Activated naive CD8-positive, alpha-beta T cell treated with anti-CD3 and anti-CD28 coated beads for 36 hours (primary cell): ENCODE measurements around the gene STK25. TPM values are rescaled to one million over a fixed set of nuclear protein-coding genes. Genes with fewer than 3 reads are reported as not detected.
A peak's percentile ranks its signal among the peaks of the same experiment; 100 is the strongest.
"Not testable (repeated sequence)": the region's sequence is repeated elsewhere in the genome, so short reads cannot be mapped to it uniquely, and the experiment has no call there.

Experiments used
- DNase-seq: peaks from one replicate; pipeline ENCODE4 v3.0.0; 2021
- H3K27ac Mint-ChIP-seq: one replicate; pipeline ENCODE4 v1.8.0; 2022; ENCODE audit warnings: mild to moderate bottlenecking, moderate library complexity, mixed read lengths
- H3K27me3 Mint-ChIP-seq: one replicate; pipeline ENCODE4 v1.8.0; 2022; ENCODE audit warnings: mild to moderate bottlenecking, mixed read lengths
- H3K36me3 Mint-ChIP-seq: one replicate; pipeline ENCODE4 v1.8.0; 2021; ENCODE audit warnings: mild to moderate bottlenecking, mixed read lengths
- H3K4me1 Mint-ChIP-seq: one replicate; pipeline ENCODE4 v1.8.0; 2021; ENCODE audit warnings: mixed read lengths
- H3K4me3 Mint-ChIP-seq: one replicate; pipeline ENCODE4 v1.8.0; 2022; ENCODE audit warnings: mild to moderate bottlenecking, moderate library complexity, mixed read lengths
- H3K9me3 Mint-ChIP-seq: one replicate; pipeline ENCODE4 v1.8.0; 2022; ENCODE audit warnings: mixed read lengths
- total RNA-seq, 2 experiments: library from RNA; stranded (reverse); gene quantifications; one replicate each; pipeline ENCODE4 v1.2.3, GENCODE V29; 2021

STK25 gene
- total RNA-seq, 2 experiments from 2014 or later = 86.2 to 87.7 TPM

DNA sequence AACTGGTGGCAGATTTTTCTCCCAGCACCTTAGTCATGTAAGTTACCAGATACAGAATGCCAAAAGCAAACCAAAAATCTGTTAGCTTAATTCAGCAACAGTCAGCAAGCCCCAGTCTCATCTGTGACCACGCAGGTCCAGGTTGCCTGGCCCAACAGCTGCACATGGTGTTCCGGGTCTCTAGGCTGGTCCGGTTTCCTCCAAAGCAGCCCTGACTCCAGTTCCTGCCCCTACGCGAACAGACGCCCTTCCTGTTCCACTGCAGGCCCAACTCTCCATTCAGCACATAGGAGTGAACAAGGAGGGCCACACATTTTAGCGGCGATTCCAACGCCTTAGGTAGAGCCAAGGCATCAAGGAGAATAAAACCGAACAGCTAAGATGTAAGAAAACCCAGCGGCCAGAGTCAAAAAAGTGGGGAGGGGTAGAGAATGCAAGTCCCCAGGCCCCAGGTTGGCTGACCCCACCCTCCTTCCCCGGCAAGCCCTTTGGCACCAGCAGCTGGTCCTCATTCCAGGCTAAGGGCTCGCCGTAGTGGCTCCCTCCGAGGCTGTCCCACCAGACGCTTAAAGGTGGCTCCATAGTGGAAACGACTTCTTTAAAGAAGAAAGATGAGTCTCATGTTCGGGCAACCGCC lies 1.5 kb downstream of the STK25 start:
- DNase-seq = no peak
- Mint-ChIP-seq H3K4me3 (peak overlapping the region; percentile 87), H3K27me3 (no peaks in the 10 kb centered on the region), H3K27ac (peak overlapping the region; percentile 67), H3K36me3 (no peaks in the 10 kb centered on the region), H3K9me3 (no peaks in the 10 kb centered on the region), H3K4me1 (peaks cover 14% of the 10 kb centered on the region)

DNA sequence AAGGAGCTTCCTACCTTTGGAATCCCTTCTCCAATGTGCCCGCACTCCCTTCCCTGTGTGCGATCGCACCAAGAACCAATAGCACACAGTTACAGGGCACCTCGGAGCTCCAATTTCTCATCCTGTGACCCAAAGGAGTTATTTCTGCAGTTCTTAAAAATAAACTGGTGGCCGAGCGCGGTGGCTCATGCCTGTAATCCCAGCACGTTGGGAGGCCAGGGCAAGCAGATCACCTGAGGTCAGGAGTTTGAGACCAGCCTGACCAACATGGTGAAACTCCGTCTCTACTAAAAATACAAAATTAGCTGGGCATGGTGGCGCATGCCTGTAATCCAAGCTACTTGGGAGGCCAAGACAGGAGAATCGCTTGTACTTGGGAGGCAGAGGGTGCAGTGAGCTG lies 2.1 kb downstream of the STK25 start:
- DNase-seq, H3K27me3 Mint-ChIP-seq, H3K27ac Mint-ChIP-seq, H3K36me3 Mint-ChIP-seq, H3K9me3 Mint-ChIP-seq, H3K4me3 Mint-ChIP-seq: not testable (repeated sequence)
- peaks cover 14% of the 10 kb centered on the region for H3K4me1 Mint-ChIP-seq

DNA sequence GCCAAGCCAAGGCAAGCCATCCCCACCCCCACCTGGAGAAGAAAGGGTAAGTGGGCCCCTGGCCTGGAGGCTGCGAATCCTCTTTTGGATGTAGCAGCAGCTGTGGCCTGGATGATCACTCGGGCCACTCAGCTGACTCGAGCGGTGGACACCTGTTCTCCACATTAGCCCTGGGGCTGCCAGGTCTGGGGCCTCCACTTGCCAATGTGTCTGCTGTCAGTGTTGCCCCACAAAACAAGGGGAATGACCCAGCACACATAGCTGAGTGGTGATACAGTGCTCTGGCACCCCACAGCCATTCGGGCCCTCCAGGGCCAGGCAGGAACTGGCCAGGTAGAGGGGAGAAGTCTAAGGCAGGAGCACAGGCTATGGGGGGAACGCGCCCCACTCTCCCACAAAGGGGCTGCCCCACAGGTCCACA lies 2.6 kb downstream of the STK25 start:
- H3K27me3 Mint-ChIP-seq = no peaks in the 10 kb centered on the region
- H3K36me3 Mint-ChIP-seq = no peaks in the 10 kb centered on the region
- H3K9me3 Mint-ChIP-seq = no peaks in the 10 kb centered on the region
- no peak overlapping the region for H3K27ac Mint-ChIP-seq
- DNase-seq = no peak
- no peak overlapping the region for H3K4me3 Mint-ChIP-seq
- peaks cover 14% of the 10 kb centered on the region for H3K4me1 Mint-ChIP-seq

DNA sequence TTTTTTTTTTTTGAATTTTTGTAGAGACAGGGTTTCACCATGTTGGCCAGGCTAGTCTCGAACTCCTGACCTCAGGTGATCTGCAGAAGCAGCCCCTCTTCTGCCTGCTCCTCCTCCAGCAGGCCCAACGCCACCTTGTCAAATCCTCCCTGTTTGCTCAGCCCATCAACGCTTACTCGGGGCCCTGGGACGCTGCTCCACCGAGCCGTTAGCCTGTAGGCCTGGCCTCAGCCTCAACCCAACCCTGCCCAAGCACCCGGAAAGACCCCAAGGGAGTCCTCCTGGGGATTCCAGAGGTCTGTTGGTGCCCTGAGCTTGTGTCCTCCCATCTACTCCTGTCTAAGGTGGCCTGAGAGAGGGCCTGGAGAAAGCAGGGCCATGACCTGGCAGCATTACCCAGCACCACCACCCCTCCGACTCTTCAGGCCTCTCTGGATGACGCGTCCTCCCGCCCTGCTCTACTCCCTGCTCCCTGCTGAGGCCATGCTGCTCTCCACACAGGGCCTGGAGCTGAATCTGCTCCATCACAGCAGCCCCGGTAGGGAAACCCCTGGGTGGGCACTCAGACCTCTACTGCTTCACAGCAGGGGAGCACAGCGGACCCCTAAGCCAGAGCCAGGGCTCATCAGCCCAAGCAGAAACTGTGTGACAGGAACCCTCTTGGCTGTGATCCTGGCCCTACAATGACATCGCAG lies 3.2 kb downstream of the STK25 start:
- H3K4me3 Mint-ChIP-seq = no peak overlapping the region
- peaks cover 14% of the 10 kb centered on the region for H3K4me1 Mint-ChIP-seq
- no peak overlapping the region for H3K27ac Mint-ChIP-seq

DNA sequence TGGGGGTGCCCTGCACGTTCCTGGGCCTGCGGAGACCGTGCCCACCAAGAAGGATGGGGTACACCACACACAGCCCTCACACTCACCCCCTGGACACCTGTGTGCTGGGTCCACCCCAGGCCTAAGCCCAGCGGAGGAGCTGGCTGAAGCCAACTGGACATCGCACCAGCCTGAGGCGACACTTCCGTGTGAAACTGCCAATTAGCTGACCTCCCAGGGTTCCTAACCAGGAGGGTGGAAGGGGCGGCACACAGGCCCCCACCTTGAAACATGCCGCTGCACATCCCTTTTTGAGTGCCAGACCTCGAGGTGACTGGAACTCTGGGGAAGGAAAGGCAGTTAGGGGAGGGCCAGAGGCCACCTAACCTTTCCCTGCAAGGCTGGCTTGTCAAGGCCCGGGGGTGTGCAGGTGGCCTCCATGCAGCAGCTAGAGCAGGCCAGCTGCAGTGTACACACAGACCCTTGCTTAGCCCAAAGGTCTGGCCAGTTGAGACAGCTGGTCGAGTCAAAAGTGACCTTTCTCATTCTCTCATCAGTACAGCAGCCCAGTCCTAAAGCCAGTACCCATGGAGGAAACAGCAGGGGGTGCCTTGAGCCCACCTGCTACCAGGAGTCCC lies 4.5 kb downstream of the STK25 start:
- Mint-ChIP-seq H3K27ac (no peak overlapping the region), H3K36me3 (no peaks in the 10 kb centered on the region), H3K27me3 (no peaks in the 10 kb centered on the region), H3K4me3 (no peak overlapping the region), H3K9me3 (no peaks in the 10 kb centered on the region), H3K4me1 (peaks cover 8% of the 10 kb centered on the region)
- DNase-seq = no peak

More for the DNA sequence above, 3.2 kb downstream of the STK25 start:
- Mint-ChIP-seq H3K27me3 (no peaks in the 10 kb centered on the region), H3K36me3 (no peaks in the 10 kb centered on the region), H3K9me3 (no peaks in the 10 kb centered on the region)
- DNase-seq = no peak

DNA sequence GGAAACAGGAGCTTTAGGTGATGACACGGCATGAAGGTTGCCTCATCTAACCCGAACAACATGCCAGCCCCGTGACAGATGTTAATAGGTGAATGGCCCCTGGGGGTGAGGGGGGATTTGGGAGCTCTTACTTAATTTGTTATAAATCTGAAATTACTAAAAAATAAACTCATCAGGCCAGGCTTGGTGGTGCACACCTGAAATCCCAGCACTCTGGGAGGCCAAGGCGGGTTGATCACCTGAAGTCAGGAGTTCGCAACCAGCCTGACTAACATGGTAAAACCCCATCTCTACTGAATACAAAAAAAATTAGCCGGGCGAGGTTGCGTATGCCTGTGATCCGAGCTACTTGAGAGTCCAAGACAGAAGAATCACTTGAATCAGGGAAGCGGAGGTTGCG lies 6.1 kb downstream of the STK25 start:
- Mint-ChIP-seq H3K27ac (no peak overlapping the region), H3K36me3 (no peaks in the 10 kb centered on the region), H3K4me3 (no peak overlapping the region), H3K9me3 (no peaks in the 10 kb centered on the region), H3K27me3 (no peaks in the 10 kb centered on the region), H3K4me1 (peaks cover 4% of the 10 kb centered on the region)
- no peak for DNase-seq

DNA sequence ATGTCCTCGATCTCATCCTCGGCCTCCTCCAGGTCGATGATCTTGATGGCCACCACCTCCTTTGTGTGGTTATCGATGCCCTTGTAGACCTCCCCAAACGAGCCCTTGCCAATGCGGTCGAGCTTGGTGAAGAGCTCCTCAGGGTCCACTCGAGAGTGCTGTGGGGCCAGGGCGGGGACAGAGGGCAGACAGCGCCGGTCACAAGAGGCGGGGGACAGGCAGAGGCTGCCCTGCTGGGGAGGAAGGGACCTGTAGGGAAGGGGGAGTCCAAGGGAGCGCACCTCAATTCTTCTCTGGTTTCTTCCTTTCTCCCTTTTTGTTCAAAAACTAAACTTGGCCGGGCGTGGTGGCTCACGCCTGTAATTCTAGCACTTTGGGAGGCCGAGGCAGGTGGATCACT lies 6.8 kb downstream of the STK25 start:
- Mint-ChIP-seq H3K4me3 (no peak overlapping the region), H3K4me1 (no peaks in the 10 kb centered on the region), H3K36me3 (no peaks in the 10 kb centered on the region), H3K27me3 (no peaks in the 10 kb centered on the region), H3K9me3 (no peaks in the 10 kb centered on the region), H3K27ac (no peak overlapping the region)
- no peak for DNase-seq

DNA sequence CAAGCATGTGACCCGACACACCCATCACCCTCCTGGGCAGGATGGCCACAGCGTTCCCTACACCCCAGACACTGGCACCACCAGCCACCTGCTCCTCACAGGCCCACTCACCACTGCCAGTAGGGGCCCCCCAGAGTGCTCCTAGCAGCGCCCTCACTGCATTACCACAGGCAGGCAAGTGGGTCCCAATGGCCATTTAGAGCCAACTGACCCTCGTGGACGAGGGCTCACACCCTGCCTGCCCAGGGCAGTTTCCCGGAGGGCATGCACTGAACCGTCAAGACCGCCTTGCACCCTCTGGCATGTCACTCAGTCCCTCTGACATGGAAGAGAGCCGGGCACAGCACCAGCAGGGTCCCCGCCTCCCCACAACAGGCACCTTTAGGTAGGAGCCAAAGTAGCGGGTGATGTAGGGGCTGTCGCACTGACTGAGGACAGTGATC lies 7.3 kb downstream of the STK25 start:
- H3K36me3 Mint-ChIP-seq = no peaks in the 10 kb centered on the region
- no peak for DNase-seq
- H3K4me1 Mint-ChIP-seq = no peaks in the 10 kb centered on the region
- H3K9me3 Mint-ChIP-seq = no peaks in the 10 kb centered on the region
- no peaks in the 10 kb centered on the region for H3K27me3 Mint-ChIP-seq
- no peak overlapping the region for H3K4me3 Mint-ChIP-seq
- no peak overlapping the region for H3K27ac Mint-ChIP-seq

DNA sequence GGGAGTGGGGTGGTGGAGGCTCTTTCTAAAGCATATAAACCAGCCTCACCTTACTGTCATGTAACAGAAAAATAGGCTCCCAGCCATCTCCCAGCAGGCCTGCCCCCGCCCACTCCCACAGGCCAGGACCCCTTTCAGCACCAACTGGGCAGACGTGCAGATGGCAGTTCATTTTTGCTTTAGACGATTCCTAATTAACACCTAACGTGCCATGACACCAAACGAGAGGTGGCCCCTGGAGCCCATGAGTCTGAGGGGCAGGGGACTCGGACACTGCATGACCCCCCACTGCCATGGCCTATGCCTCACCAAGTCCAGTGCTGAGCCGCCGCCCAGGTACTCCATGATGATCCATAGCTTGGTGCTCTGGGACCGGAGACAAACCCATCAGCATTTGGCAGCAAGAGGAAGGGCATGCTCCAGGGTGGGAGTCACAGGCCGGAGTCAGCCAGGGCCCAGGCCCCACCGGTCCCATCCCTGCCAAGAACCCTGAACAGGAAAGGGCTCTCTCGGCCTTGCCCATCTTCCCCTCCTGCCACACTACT lies 7.9 kb downstream of the STK25 start:
- Mint-ChIP-seq H3K9me3 (no peaks in the 10 kb centered on the region), H3K4me3 (no peak overlapping the region), H3K27ac (no peak overlapping the region), H3K27me3 (no peaks in the 10 kb centered on the region), H3K4me1 (no peaks in the 10 kb centered on the region), H3K36me3 (no peaks in the 10 kb centered on the region)
- no peak for DNase-seq

DNA sequence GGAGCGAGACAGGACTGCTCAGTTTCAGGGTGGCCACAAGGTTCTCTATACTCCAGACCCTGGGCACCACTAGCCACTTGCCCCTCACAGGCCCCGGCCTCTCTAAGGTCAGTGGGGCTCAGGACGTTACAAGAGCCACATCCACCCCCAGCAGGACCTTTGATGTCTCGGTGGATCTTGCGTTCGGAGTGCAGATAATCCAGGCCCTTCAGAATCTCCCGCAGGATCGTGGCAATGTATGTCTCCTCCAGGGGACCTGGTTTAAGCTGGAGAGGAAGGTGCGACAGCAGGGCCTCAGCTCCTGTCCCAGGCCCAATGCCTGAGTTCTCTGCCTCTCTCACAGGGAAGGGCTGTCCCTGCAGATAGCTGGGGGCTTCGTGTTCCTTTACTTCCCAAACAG lies 8.4 kb downstream of the STK25 start:
- Mint-ChIP-seq H3K4me1 (no peaks in the 10 kb centered on the region), H3K36me3 (no peaks in the 10 kb centered on the region), H3K27me3 (no peaks in the 10 kb centered on the region), H3K27ac (no peak overlapping the region), H3K4me3 (no peak overlapping the region), H3K9me3 (no peaks in the 10 kb centered on the region)
- no peak for DNase-seq

DNA sequence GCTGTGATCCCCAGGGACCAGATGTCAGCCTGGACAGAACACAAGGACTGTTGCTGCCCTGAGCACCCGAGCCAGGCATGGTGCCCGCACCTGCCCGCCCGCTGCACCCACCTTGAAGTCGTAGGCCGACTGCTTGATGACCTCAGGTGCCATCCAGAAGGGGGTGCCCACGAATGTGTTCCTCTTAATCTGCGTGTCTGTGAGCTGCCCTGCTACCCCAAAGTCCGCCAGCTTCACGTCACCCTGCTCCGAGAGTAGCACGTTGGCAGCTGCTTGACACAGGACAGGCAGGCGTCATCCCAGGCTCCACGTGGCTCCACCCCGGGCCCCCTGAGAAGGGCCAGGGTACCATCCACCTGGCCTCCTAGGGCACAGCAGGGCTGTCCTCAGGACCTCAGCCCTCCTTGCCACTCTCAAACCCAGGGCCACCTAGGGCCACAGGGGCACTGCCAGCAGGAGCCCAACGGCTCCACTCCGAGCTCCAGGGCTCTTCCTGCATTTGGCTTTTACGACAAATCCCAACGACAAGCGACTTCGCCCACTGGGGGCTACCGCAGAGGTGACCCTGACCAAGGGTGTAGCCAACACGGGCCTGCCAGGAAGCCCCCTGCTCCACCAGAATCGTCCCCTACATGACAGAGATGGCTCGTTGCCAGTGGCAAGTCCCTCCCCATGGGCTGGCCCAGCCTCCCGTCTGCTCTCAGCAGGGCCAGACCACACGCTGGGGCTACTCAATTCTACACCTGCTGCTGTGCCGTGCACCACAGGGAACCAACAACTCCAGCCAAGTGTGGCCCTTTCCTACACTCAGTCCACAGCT lies 9.0 kb downstream of the STK25 start:
- no peaks in the 10 kb centered on the region for H3K4me1 Mint-ChIP-seq
- no peaks in the 10 kb centered on the region for H3K36me3 Mint-ChIP-seq
- H3K4me3 Mint-ChIP-seq = no peak overlapping the region
- no peaks in the 10 kb centered on the region for H3K27me3 Mint-ChIP-seq
- no peaks in the 10 kb centered on the region for H3K9me3 Mint-ChIP-seq
- no peak overlapping the region for H3K27ac Mint-ChIP-seq
- no peak for DNase-seq

DNA sequence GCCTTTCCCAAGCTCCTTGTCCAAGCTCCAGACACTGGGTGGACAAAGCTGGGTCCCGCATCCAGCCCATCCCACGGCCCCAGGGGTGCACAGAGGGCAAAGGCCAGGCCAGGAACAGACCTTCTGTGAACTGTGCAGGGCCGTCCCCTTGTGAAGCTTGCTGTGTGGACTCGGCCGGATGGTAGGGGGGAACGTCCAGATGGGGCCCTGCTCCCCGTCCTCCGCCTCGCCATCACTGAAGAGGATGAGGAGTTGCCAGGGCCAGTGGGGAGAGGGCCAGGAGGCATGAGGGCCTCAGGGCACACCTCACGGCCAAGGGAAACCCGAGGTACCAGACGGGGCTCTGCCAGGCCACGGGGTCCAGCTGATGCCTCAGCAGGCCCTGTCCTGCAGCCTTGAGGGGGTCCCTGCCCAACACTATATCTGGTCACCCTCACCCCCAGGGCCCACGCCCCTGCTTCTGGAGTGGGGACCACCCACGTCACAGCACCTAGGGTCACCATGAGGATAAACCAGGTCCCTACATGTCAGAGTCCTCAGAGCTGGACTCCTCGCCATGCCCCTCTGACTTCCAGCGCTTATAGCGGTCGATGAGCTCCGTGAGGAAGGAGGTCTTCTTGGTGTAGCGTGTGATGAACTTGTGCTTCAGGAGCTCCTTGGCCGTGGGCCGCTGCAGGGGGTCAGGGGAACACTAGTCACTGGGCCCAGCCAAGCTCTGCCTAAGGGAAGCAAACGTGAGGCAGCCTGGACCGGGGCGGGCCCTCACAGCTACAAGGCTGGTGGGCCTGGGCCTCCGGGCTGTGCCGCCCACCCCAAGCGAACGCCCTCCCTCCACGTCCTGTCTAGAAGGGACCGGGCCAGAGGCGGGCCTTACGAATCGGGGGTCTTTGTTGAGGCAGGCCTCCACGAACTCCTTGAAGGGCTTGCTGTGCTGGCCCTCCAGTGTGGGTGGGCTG lies 10.0 kb downstream of the STK25 start:
- DNase-seq = no peak
- H3K9me3 Mint-ChIP-seq = no peaks in the 10 kb centered on the region
- no peaks in the 10 kb centered on the region for H3K36me3 Mint-ChIP-seq
- H3K27me3 Mint-ChIP-seq = no peaks in the 10 kb centered on the region
- H3K27ac Mint-ChIP-seq = no peak overlapping the region
- H3K4me3 Mint-ChIP-seq = no peak overlapping the region
- no peaks in the 10 kb centered on the region for H3K4me1 Mint-ChIP-seq

DNA sequence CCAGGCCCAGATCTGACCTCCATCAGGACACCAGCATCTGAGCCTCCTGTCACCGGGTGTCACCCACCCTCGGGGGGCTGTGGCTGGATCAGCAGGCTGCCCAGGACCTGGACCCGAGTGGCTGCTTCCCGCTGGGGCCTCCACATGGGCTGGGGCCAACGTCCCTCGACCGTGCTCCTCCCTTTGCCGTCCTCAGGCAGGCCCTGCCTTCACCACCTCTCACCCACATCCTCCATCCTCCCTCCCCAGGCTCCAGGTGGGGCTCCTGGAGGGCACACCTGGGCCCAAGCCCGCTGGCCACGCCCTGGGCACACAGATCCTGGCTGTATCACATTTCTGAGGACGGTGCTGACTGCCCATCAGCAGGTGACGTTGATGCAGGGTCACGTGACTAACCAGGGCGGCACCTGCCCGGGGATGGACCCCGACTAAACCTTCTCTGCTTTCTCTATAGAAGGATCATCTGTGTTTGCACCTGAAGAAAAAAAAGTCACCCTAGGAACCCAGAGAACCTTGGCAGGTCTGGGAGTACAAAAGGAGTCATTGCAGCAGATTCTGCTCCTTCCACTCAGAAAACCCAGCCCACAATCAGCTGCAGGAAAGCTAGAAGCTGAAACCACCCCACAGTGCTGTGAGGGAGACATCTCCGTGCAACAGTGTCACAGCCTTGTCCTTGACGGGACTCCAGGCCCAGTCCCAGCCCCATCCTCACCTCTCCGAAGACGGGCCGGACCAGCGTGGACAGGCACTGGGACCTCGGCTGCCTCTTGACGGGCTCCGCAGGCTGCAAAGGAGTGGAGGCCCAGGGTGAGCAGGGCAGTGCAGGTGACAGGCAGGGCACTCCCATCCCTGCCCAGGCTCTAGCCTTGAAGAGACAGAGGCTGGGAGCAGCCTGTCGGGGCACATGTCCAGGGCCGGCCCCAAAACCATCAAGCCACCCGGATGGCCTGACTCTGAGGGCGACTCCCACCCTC lies 11.2 kb downstream of the STK25 start:
- Mint-ChIP-seq H3K27me3 (no peaks in the 10 kb centered on the region), H3K36me3 (no peaks in the 10 kb centered on the region), H3K9me3 (no peaks in the 10 kb centered on the region), H3K4me1 (no peaks in the 10 kb centered on the region), H3K27ac (no peak overlapping the region), H3K4me3 (no peak overlapping the region)
- DNase-seq = no peak
